H9 (cell line): ENCODE measurements around the gene MSH3. TPM values are rescaled to one million over a fixed set of nuclear protein-coding genes. Genes with fewer than 3 reads are reported as not detected.

Source experiments
- DNase-seq: peaks from one replicate; pipeline ENCODE4 v3.0.0-alpha.2; 2017
- H2AFZ ChIP-seq: one replicate; pipeline ENCODE4 v1.6.1; 2013; ENCODE audit warnings: mild to moderate bottlenecking, low read length, control low read depth, moderate library complexity
- H2AK5ac ChIP-seq: 2 replicates; pipeline ENCODE4 v1.6.1; 2013; ENCODE audit warnings: low read length, control low read depth, mixed read lengths; ENCODE audit not compliant: insufficient read length
- H2BK120ac ChIP-seq: one replicate; pipeline ENCODE4 v1.6.1; 2013; ENCODE audit warnings: low read depth, mild to moderate bottlenecking, low read length, control low read depth, inconsistent platforms; ENCODE audit not compliant: poor library complexity, severe bottlenecking
- H2BK12ac ChIP-seq: 2 replicates; pipeline ENCODE4 v1.6.1; 2013; ENCODE audit warnings: low read length, control low read depth, mixed read lengths, low read depth; ENCODE audit not compliant: insufficient read length
- H2BK15ac ChIP-seq: 2 replicates; pipeline ENCODE4 v1.6.1; 2013; ENCODE audit warnings: low read depth, low read length, control low read depth
- H2BK20ac ChIP-seq: one replicate; pipeline ENCODE4 v1.6.1; 2013; ENCODE audit warnings: low read depth, mild to moderate bottlenecking, low read length, control low read depth, inconsistent platforms; ENCODE audit not compliant: poor library complexity, severe bottlenecking
- H2BK5ac ChIP-seq: 2 replicates; pipeline ENCODE4 v1.6.1; 2013; ENCODE audit warnings: low read length, control low read depth, mixed read lengths; ENCODE audit not compliant: insufficient read length
- H3K14ac ChIP-seq: 2 replicates; pipeline ENCODE4 v1.6.1; 2013; ENCODE audit warnings: low read length, control low read depth; ENCODE audit not compliant: insufficient read depth
- H3K18ac ChIP-seq: 2 replicates; pipeline ENCODE4 v1.6.1; 2013; ENCODE audit warnings: low read depth, mild to moderate bottlenecking, mixed read lengths, low read length, control low read depth; ENCODE audit not compliant: insufficient read length
- H3K23ac ChIP-seq: 2 replicates; pipeline ENCODE4 v1.6.1; 2013; ENCODE audit warnings: low read length, control low read depth, mixed read lengths, low read depth; ENCODE audit not compliant: insufficient read length
- H3K23me2 ChIP-seq: 2 replicates; pipeline ENCODE4 v1.6.1; 2013; ENCODE audit warnings: low read depth, mild to moderate bottlenecking, mixed read lengths, low read length, control low read depth; ENCODE audit not compliant: insufficient read length, poor library complexity, severe bottlenecking
- H3K27ac ChIP-seq: 2 replicates; pipeline ENCODE4 v1.5.1; 2013; ENCODE audit warnings: low read length, control low read depth, mixed read lengths, low read depth; ENCODE audit not compliant: insufficient read length
- H3K27me3 ChIP-seq: 2 replicates; pipeline ENCODE4 v1.6.1; 2013; ENCODE audit warnings: low read length, control low read depth, inconsistent platforms; ENCODE audit not compliant: insufficient read depth
- H3K4ac ChIP-seq: 2 replicates; pipeline ENCODE4 v1.6.1; 2013; ENCODE audit warnings: low read depth, mild to moderate bottlenecking, control low read depth, inconsistent platforms, low read length, moderate library complexity
- H3K4me1 ChIP-seq: 2 replicates; pipeline ENCODE4 v1.6.1; 2013; ENCODE audit warnings: low read length, control low read depth, inconsistent platforms; ENCODE audit not compliant: insufficient read depth
- H3K4me2 ChIP-seq: 2 replicates; pipeline ENCODE4 v1.6.1; 2013; ENCODE audit warnings: low read length, control low read depth, mixed read lengths; ENCODE audit not compliant: insufficient read length, insufficient read depth
- H3K56ac ChIP-seq: 2 replicates; pipeline ENCODE4 v1.6.1; 2013; ENCODE audit warnings: low read depth, mild to moderate bottlenecking, mixed read lengths, low read length, control low read depth; ENCODE audit not compliant: insufficient read length
- H3K79me1 ChIP-seq: 2 replicates; pipeline ENCODE4 v1.6.1; 2013; ENCODE audit warnings: low read depth, mild to moderate bottlenecking, moderate library complexity, low read length, control low read depth, inconsistent platforms; ENCODE audit not compliant: insufficient read depth, poor library complexity, severe bottlenecking
- H3K79me2 ChIP-seq: 2 replicates; pipeline ENCODE4 v1.6.1; 2013; ENCODE audit warnings: low read length, control low read depth, inconsistent platforms; ENCODE audit not compliant: insufficient read depth
- H3K9ac ChIP-seq: 2 replicates; pipeline ENCODE4 v1.6.1; 2013; ENCODE audit warnings: low read length, control low read depth, mixed read lengths; ENCODE audit not compliant: insufficient read length; ENCODE audit errors: extremely low read depth
- H3K9me3 ChIP-seq: one replicate; pipeline ENCODE4 v1.6.1; 2013; ENCODE audit warnings: low read depth, low read length, inconsistent platforms; ENCODE audit not compliant: control insufficient read depth
- H3T11ph ChIP-seq: one replicate; pipeline ENCODE4 v1.6.1; 2013; ENCODE audit warnings: mild to moderate bottlenecking, low read length, control low read depth, inconsistent platforms
- H4K20me1 ChIP-seq: one replicate; pipeline ENCODE4 v1.6.1; 2013; ENCODE audit not compliant: control insufficient read depth, insufficient read length, insufficient read depth
- H4K5ac ChIP-seq: 2 replicates; pipeline ENCODE4 v1.6.1; 2013; ENCODE audit warnings: low read depth, mild to moderate bottlenecking, mixed read lengths, low read length, control low read depth; ENCODE audit not compliant: insufficient read length
- H4K8ac ChIP-seq: replicated peaks from 2 replicates; pipeline ENCODE4 v1.6.1; 2013; ENCODE audit warnings: low read length, control low read depth, mixed read lengths, low read depth; ENCODE audit not compliant: insufficient read length
- H4K91ac ChIP-seq: 2 replicates; pipeline ENCODE4 v1.6.1; 2013; ENCODE audit warnings: low read depth, mild to moderate bottlenecking, moderate library complexity, mixed read lengths, low read length, control low read depth; ENCODE audit not compliant: insufficient read length
- H3K27ac Mint-ChIP-seq, 3 experiments: 2 replicates in 2 of 3; 3 replicates in 1 of 3; pipeline ENCODE4 v1.8.0; 2020 to 2021; ENCODE audit warnings: mixed read lengths in 3 of 3, mild to moderate bottlenecking in 1 of 3, moderate library complexity in 1 of 3
- H3K27me3 Mint-ChIP-seq: 2 replicates; pipeline ENCODE4 v1.8.0; 2021; ENCODE audit warnings: low read depth, mild to moderate bottlenecking, moderate library complexity, mixed read lengths
- H3K36me3 Mint-ChIP-seq, 3 experiments: 2 replicates in 2 of 3; 3 replicates in 1 of 3; pipeline ENCODE4 v1.8.0; 2020 to 2021; ENCODE audit warnings: low read depth in 3 of 3, mixed read lengths in 3 of 3; ENCODE audit not compliant: insufficient read depth in 1 of 3
- H3K4me1 Mint-ChIP-seq, 2 experiments: 2 replicates each; pipeline ENCODE4 v1.8.0; 2020; ENCODE audit warnings: mixed read lengths in 2 of 2
- H3K4me3 Mint-ChIP-seq, 2 experiments: 2 replicates in 1 of 2; 3 replicates in 1 of 2; pipeline ENCODE4 v1.8.0; 2020 to 2021; ENCODE audit warnings: mild to moderate bottlenecking in 2 of 2, mixed read lengths in 2 of 2, moderate library complexity in 1 of 2
- H3K9me3 Mint-ChIP-seq, 2 experiments: 2 replicates in 1 of 2; 3 replicates in 1 of 2; pipeline ENCODE4 v1.8.0; 2020; ENCODE audit warnings: mild to moderate bottlenecking in 2 of 2, mixed read lengths in 2 of 2, moderate library complexity in 1 of 2
- CTCF ChIP-seq: fragments of 200-600 bp; sonication (generic); conservative IDR thresholded peaks from 3 replicates; pipeline ENCODE4 v1.8.0; 2021; ENCODE audit warnings: antibody characterized with exemption, mild to moderate bottlenecking
- WGBS: extraction: QIAGEN DNeasy Blood & Tissue Kit; methylation state at CpG from one replicate; pipeline ENCODE4 v1.1.7; 2013; ENCODE audit warnings: missing lambda C conversion rate, low lambda C conversion rate, mixed read lengths; ENCODE audit not compliant: insufficient read length; ENCODE audit errors: extremely low coverage; 5-methylcytosine and 5-hydroxymethylcytosine counted together
- total RNA-seq: library from RNA; stranded (reverse); gene quantifications from 2 replicates; pipeline ENCODE4 v1.2.1, GENCODE V29; 2021

Gene MSH3
- total RNA-seq, 1 experiment from 2014 or later = 17.3 TPM

GRCh38 chr5:80816590-80816989 lies 162.1 kb downstream of the MSH3 start:
- no CpG with 5 or more reads among the region's 3 CpGs for WGBS

More at GRCh38 chr5:80816590-80816989, 162.1 kb downstream of the MSH3 start:
- Histone ChIP-seq H3T11ph (no peak overlapping the region), H3K27ac (no peak overlapping the region), H2BK20ac (no peak overlapping the region), H3K23me2 (no peaks in the 10 kb centered on the region), H2BK5ac (no peak overlapping the region), H2AFZ (no peak overlapping the region), H4K20me1 (no peaks in the 10 kb centered on the region), H3K9ac (no peak overlapping the region), H3K4me1 (no peaks in the 10 kb centered on the region), H3K56ac (no peak overlapping the region), H2BK120ac (no peak overlapping the region), H3K9me3 (no peaks in the 10 kb centered on the region), H4K8ac (no peak overlapping the region), H3K23ac (no peak overlapping the region), H2AK5ac (no peak overlapping the region), H3K4ac (no peak overlapping the region), H2BK15ac (no peak overlapping the region), H3K79me1 (no peaks in the 10 kb centered on the region), H4K5ac (no peak overlapping the region), H3K18ac (no peak overlapping the region), H2BK12ac (no peak overlapping the region), H3K14ac (no peak overlapping the region), H4K91ac (no peak overlapping the region), H3K27me3 (no peaks in the 10 kb centered on the region), H3K79me2 (no peaks in the 10 kb centered on the region), H3K4me2 (no peak overlapping the region)
- H3K27me3 Mint-ChIP-seq = no peaks in the 10 kb centered on the region
- no peak for DNase-seq
- no peaks in the 10 kb centered on the region; a peak in 2 of 5 replicates for H3K9me3 Mint-ChIP-seq
- peaks cover 7 to 8% of the 10 kb centered on the region in 2 experiments; a peak in 3 of 4 replicates for H3K4me1 Mint-ChIP-seq
- TF ChIP-seq CTCF = no peak
- peaks cover 2 to 21% (median 12%) of the 10 kb centered on the region in 3 experiments; a peak in 6 of 7 replicates for H3K36me3 Mint-ChIP-seq
- H3K27ac Mint-ChIP-seq = no peak overlapping the region
- H3K4me3 Mint-ChIP-seq = no peak overlapping the region
